Measurements from ENCODE around the gene SCAMP4. TPM values are rescaled to one million over a fixed set of nuclear protein-coding genes. Genes with fewer than 3 reads are reported as not detected.

Gene SCAMP4
- total RNA-seq, 1 experiment from 2014 or later = 69.0 TPM

GRCh38 chr19:1901940-1902404 lies 3.2 kb upstream of the SCAMP4 start:
- Mint-ChIP-seq H3K4me3 (no peak overlapping the region), H3K36me3 (ENCODE audit: insufficient read depth in 1 of 3, low read depth in 3 of 3) (peaks cover 3 to 5% (median 5%) of the 10 kb centered on the region in 3 experiments; a peak in 3 of 7 replicates), H3K27ac (no peak overlapping the region), H3K9me3 (no peaks in the 10 kb centered on the region; a peak in 2 of 5 replicates), H3K27me3 (ENCODE audit: low read depth) (peaks cover 12% of the 10 kb centered on the region), H3K4me1 (peaks cover 16 to 22% of the 10 kb centered on the region in 2 experiments)
- H3K56ac ChIP-seq (ENCODE audit: insufficient read length, low read depth, low read length) = no peak overlapping the region
- H2BK15ac ChIP-seq (ENCODE audit: low read depth, low read length) = no peak overlapping the region
- no peak overlapping the region for H2AFZ ChIP-seq (ENCODE audit: low read length)
- H2BK5ac ChIP-seq (ENCODE audit: insufficient read length, low read length) = no peak overlapping the region
- H2BK12ac ChIP-seq (ENCODE audit: insufficient read length, low read depth, low read length) = no peak overlapping the region
- H4K5ac ChIP-seq (ENCODE audit: insufficient read length, low read depth, low read length) = no peak overlapping the region
- no peaks in the 10 kb centered on the region for H3K9me3 ChIP-seq (ENCODE audit: control insufficient read depth, low read depth, low read length)
- H4K8ac ChIP-seq (replicated peaks; ENCODE audit: insufficient read length, low read depth, low read length) = no peak overlapping the region
- H2BK20ac ChIP-seq (ENCODE audit: low read depth, low read length, poor library complexity, severe bottlenecking) = no peak overlapping the region
- H3K27me3 ChIP-seq (ENCODE audit: insufficient read depth, low read length) = no peaks in the 10 kb centered on the region
- H3K18ac ChIP-seq (ENCODE audit: insufficient read length, low read depth, low read length) = no peak overlapping the region
- no peak overlapping the region for H3T11ph ChIP-seq (ENCODE audit: low read length)
- no peak overlapping the region for H2AK5ac ChIP-seq (ENCODE audit: insufficient read length, low read length)
- H3K4ac ChIP-seq (ENCODE audit: low read depth, low read length) = no peak overlapping the region
- TF ChIP-seq, protein P1, sequence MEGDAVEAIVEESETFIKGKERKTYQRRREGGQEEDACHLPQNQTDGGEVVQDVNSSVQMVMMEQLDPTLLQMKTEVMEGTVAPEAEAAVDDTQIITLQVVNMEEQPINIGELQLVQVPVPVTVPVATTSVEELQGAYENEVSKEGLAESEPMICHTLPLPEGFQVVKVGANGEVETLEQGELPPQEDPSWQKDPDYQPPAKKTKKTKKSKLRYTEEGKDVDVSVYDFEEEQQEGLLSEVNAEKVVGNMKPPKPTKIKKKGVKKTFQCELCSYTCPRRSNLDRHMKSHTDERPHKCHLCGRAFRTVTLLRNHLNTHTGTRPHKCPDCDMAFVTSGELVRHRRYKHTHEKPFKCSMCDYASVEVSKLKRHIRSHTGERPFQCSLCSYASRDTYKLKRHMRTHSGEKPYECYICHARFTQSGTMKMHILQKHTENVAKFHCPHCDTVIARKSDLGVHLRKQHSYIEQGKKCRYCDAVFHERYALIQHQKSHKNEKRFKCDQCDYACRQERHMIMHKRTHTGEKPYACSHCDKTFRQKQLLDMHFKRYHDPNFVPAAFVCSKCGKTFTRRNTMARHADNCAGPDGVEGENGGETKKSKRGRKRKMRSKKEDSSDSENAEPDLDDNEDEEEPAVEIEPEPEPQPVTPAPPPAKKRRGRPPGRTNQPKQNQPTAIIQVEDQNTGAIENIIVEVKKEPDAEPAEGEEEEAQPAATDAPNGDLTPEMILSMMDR (conservative IDR thresholded peaks at IDR 0.05) = no peak
- H2BK120ac ChIP-seq (ENCODE audit: low read depth, low read length, poor library complexity, severe bottlenecking) = no peak overlapping the region
- H4K91ac ChIP-seq (ENCODE audit: insufficient read length, low read depth, low read length) = no peak overlapping the region
- H3K79me1 ChIP-seq (ENCODE audit: insufficient read depth, low read depth, low read length, poor library complexity, severe bottlenecking) = no peaks in the 10 kb centered on the region
- H3K14ac ChIP-seq (ENCODE audit: insufficient read depth, low read length) = no peak overlapping the region
- H3K23me2 ChIP-seq (ENCODE audit: insufficient read length, low read depth, low read length, poor library complexity, severe bottlenecking) = peaks cover 6% of the 10 kb centered on the region
- no CpG with 5 or more reads among the region's 16 CpGs for WGBS (ENCODE audit: extremely low coverage, insufficient read length, low lambda C conversion rate)
- DNase-seq = no peak
- no peak overlapping the region for H3K23ac ChIP-seq (ENCODE audit: insufficient read length, low read depth, low read length)
- H3K79me2 ChIP-seq (ENCODE audit: insufficient read depth, low read length) = peaks cover 3% of the 10 kb centered on the region; the same call in 1 of the 2 replicates
- H3K4me1 ChIP-seq (ENCODE audit: insufficient read depth, low read length) = 0 out of 2 replicates have a peak, but pooled peaks cover 2% of the 10 kb centered on the region
- no peak overlapping the region for H3K27ac ChIP-seq (ENCODE audit: insufficient read length, low read depth, low read length)
- no peaks in the 10 kb centered on the region for H4K20me1 ChIP-seq (ENCODE audit: control insufficient read depth, insufficient read depth, insufficient read length)
- no peak overlapping the region for H3K9ac ChIP-seq (ENCODE audit: extremely low read depth, insufficient read length, low read length)
- no peak overlapping the region for H3K4me2 ChIP-seq (ENCODE audit: insufficient read depth, insufficient read length, low read length)

All from H9 (cell line).